WTC11 (cell line): ENCODE results near the gene GASK1A. TPM values are rescaled to one million over a fixed set of nuclear protein-coding genes. Genes with fewer than 3 reads are reported as not detected.

ENCODE experiments used
- ATAC-seq: fragments of 200-7000 bp; cut with Tn5 transposase; 2 replicates; pipeline ENCODE4 v1.10.0; 2021; ENCODE audit warnings: mild to moderate bottlenecking, moderate library complexity
- CTCF ChIA-PET: fragments of 300-600 bp; sonication (Branson Sonifier 250); formaldehyde crosslinking; loops from one replicate; lab custom pipeline; 2021; ENCODE audit warnings: antibody characterized with exemption; lab: Charles Lee
- POLR2A ChIA-PET: fragments of 350-600 bp; sonication (Branson Sonifier 250); formaldehyde crosslinking; loops from one replicate; lab custom pipeline; 2021; ENCODE audit warnings: antibody characterized with exemption; lab: Charles Lee
- DNase-seq: peaks from one replicate; pipeline ENCODE4 v3.0.0; 2021; ENCODE audit warnings: low spot score
- H3K27ac Mint-ChIP-seq: 2 replicates; pipeline ENCODE4 v1.8.0; 2021; ENCODE audit warnings: mixed read lengths
- H3K27me3 Mint-ChIP-seq: 2 replicates; pipeline ENCODE4 v1.8.0; 2021; ENCODE audit warnings: low read depth, mild to moderate bottlenecking, moderate library complexity, mixed read lengths
- H3K36me3 Mint-ChIP-seq: 2 replicates; pipeline ENCODE4 v1.8.0; 2021; ENCODE audit warnings: mixed read lengths
- H3K4me1 Mint-ChIP-seq: 2 replicates; pipeline ENCODE4 v1.8.0; 2022; ENCODE audit warnings: mixed read lengths
- H3K4me3 Mint-ChIP-seq: 2 replicates; pipeline ENCODE4 v1.8.0; 2021; ENCODE audit warnings: mild to moderate bottlenecking, moderate library complexity, mixed read lengths
- H3K9me3 Mint-ChIP-seq: 2 replicates; pipeline ENCODE4 v1.8.0; 2021; ENCODE audit warnings: mixed read lengths
- CBFB ChIP-seq: sonication (generic); formaldehyde crosslinking; IDR thresholded peaks from 2 replicates; pipeline ENCODE4 v1.8.1; 2022; ENCODE audit warnings: mild to moderate bottlenecking, low read depth, missing genetic modification reagents
- CREB1 ChIP-seq: sonication (generic); formaldehyde crosslinking; IDR thresholded peaks from 2 replicates; pipeline ENCODE4 v1.8.0; 2023; ENCODE audit warnings: mild to moderate bottlenecking, missing genetic modification reagents
- ELF4 ChIP-seq: sonication (generic); formaldehyde crosslinking; IDR thresholded peaks from 2 replicates; pipeline ENCODE4 v1.8.1; 2022; ENCODE audit warnings: low read depth, mild to moderate bottlenecking, moderate library complexity, missing genetic modification reagents
- EMX1 ChIP-seq: fragments of 250-450 bp; sonication (Bioruptor Pico); IDR thresholded peaks from 2 replicates; pipeline ENCODE4 v1.8.0; 2021; ENCODE audit warnings: mild to moderate bottlenecking
- ERG ChIP-seq: fragments of 250-450 bp; sonication (Bioruptor Pico); IDR thresholded peaks from 2 replicates; pipeline ENCODE4 v1.8.0; 2021; ENCODE audit warnings: mild to moderate bottlenecking
- FOXK1 ChIP-seq: sonication (generic); formaldehyde crosslinking; IDR thresholded peaks from 2 replicates; pipeline ENCODE4 v1.8.0; 2022; ENCODE audit warnings: mild to moderate bottlenecking, moderate library complexity, missing genetic modification reagents
- GABPB1 ChIP-seq: sonication (generic); formaldehyde crosslinking; IDR thresholded peaks from 2 replicates; pipeline ENCODE4 v1.8.1; 2023; ENCODE audit warnings: mild to moderate bottlenecking, missing genetic modification reagents
- HMGXB4 ChIP-seq: sonication (generic); formaldehyde crosslinking; IDR thresholded peaks from 2 replicates; pipeline ENCODE4 v1.8.1; 2023; ENCODE audit warnings: mild to moderate bottlenecking, moderate library complexity, missing genetic modification reagents
- IRF1 ChIP-seq: sonication (generic); formaldehyde crosslinking; IDR thresholded peaks from 2 replicates; pipeline ENCODE4 v1.8.0; 2023; ENCODE audit warnings: missing genetic modification reagents
- JAZF1 ChIP-seq: fragments of 250-450 bp; sonication (Bioruptor Pico); IDR thresholded peaks from 2 replicates; pipeline ENCODE4 v1.9.0; 2021; ENCODE audit warnings: moderate library complexity, mild to moderate bottlenecking, inconsistent platforms
- MLX ChIP-seq: sonication (generic); formaldehyde crosslinking; IDR thresholded peaks from 2 replicates; pipeline ENCODE4 v1.8.1; 2023; ENCODE audit warnings: mild to moderate bottlenecking, missing genetic modification reagents, moderate library complexity
- NFYB ChIP-seq: sonication (generic); formaldehyde crosslinking; conservative IDR thresholded peaks from 2 replicates; pipeline ENCODE4 v1.8.0; 2022; ENCODE audit warnings: low read depth, missing genetic modification reagents
- NR2C2 ChIP-seq: sonication (generic); formaldehyde crosslinking; IDR thresholded peaks from 2 replicates; pipeline ENCODE4 v1.8.0; 2022; ENCODE audit warnings: mild to moderate bottlenecking, missing genetic modification reagents
- PRDM15 ChIP-seq: sonication (generic); formaldehyde crosslinking; IDR thresholded peaks from 2 replicates; pipeline ENCODE4 v1.8.0; 2022; ENCODE audit warnings: missing genetic modification reagents
- RELA ChIP-seq: sonication (generic); formaldehyde crosslinking; IDR thresholded peaks from 2 replicates; pipeline ENCODE4 v1.8.1; 2022; ENCODE audit warnings: missing genetic modification reagents, mild to moderate bottlenecking, borderline replicate concordance
- SP1 ChIP-seq: sonication (generic); formaldehyde crosslinking; conservative IDR thresholded peaks from 2 replicates; pipeline ENCODE4 v1.8.1; 2022; ENCODE audit warnings: missing genetic modification reagents
- ZNF138 ChIP-seq: sonication (generic); formaldehyde crosslinking; conservative IDR thresholded peaks from 2 replicates; pipeline ENCODE4 v1.8.1; 2022; ENCODE audit warnings: mild to moderate bottlenecking, moderate library complexity, missing genetic modification reagents
- ZNF263 ChIP-seq: sonication (generic); formaldehyde crosslinking; IDR thresholded peaks from 2 replicates; pipeline ENCODE4 v1.8.1; 2022; ENCODE audit warnings: low read depth, mild to moderate bottlenecking, moderate library complexity, missing genetic modification reagents
- ZNF281 ChIP-seq: sonication (generic); formaldehyde crosslinking; IDR thresholded peaks from 2 replicates; pipeline ENCODE4 v1.8.0; 2023; ENCODE audit warnings: mild to moderate bottlenecking, missing genetic modification reagents
- ZNF396 ChIP-seq: fragments of 250-450 bp; sonication (Bioruptor Pico); IDR thresholded peaks from 2 replicates; pipeline ENCODE4 v1.8.0; 2021; ENCODE audit warnings: mild to moderate bottlenecking, moderate library complexity, borderline replicate concordance
- ZNF423 ChIP-seq: fragments of 250-450 bp; sonication (Bioruptor Pico); IDR thresholded peaks from 2 replicates; pipeline ENCODE4 v2.1.2; 2022; ENCODE audit warnings: mild to moderate bottlenecking, moderate library complexity
- ZNF671 ChIP-seq: fragments of 250-450 bp; sonication (Bioruptor Pico); IDR thresholded peaks from 2 replicates; pipeline ENCODE4 v1.8.0; 2021; ENCODE audit warnings: mild to moderate bottlenecking
- total RNA-seq: library from RNA; stranded (reverse); gene quantifications from 3 replicates; pipeline ENCODE4 v1.2.3, GENCODE V29; 2021

The GASK1A gene
- total RNA-seq, 1 experiment from 2014 or later = 9.6 TPM

- ChIA-PET POLR2A (no interaction called here), CTCF (interaction anchor here (0.9 to 2.2 kb wide), 2 partner anchors 23 to 86 kb away, joined by 3 to 7 read pairs; no protein-coding TSS in a partner anchor)
- H3K36me3 Mint-ChIP-seq = no peaks in the 10 kb centered on the region
- no peak overlapping the region; the same call in 1 of the 2 replicates for H3K27ac Mint-ChIP-seq
- H3K9me3 Mint-ChIP-seq = no peaks in the 10 kb centered on the region
- H3K27me3 Mint-ChIP-seq = peaks cover 16% of the 10 kb centered on the region
- DNase-seq = no peak
- peaks cover 67% of the 10 kb centered on the region for H3K4me1 Mint-ChIP-seq
- H3K4me3 Mint-ChIP-seq = no peak overlapping the region
- ATAC-seq = peak; percentile 6; the same call in 1 of the 2 replicates
- TF ChIP-seq ZNF138 (CRISPR knock-in tag) = no peak
- TF ChIP-seq ZNF263 (CRISPR knock-in tag) = no peak
- TF ChIP-seq NR2C2 (CRISPR knock-in tag) = no peak
- TF ChIP-seq GABPB1 = no peak
- no peak for TF ChIP-seq RELA
- TF ChIP-seq ZNF671 (CRISPR knock-in tag) = no peak
- no peak for TF ChIP-seq FOXK1 (CRISPR knock-in tag)
- TF ChIP-seq ERG (CRISPR knock-in tag) = no peak
- no peak for TF ChIP-seq JAZF1 (CRISPR knock-in tag)
- TF ChIP-seq MLX (CRISPR knock-in tag) = no peak
- no peak for TF ChIP-seq PRDM15 (CRISPR knock-in tag)
- TF ChIP-seq CBFB = no peak
- no peak for TF ChIP-seq ZNF281 (CRISPR knock-in tag)
- no peak for TF ChIP-seq EMX1 (CRISPR knock-in tag)
- TF ChIP-seq ZNF396 (CRISPR knock-in tag) = no peak
- no peak for TF ChIP-seq CREB1 (CRISPR knock-in tag)
- no peak for TF ChIP-seq ELF4 (CRISPR knock-in tag)
- no peak for TF ChIP-seq NFYB (CRISPR knock-in tag)
- no peak for TF ChIP-seq ZNF423 (CRISPR knock-in tag)
Measured at GRCh38 chr3:42984701-42985100, 5.6 kb downstream of the GASK1A start.

GRCh38 chr3:42988097-42988496 lies 9.0 kb downstream of the GASK1A start:
- DNase-seq (no peak), ATAC-seq (no peak)
- no peaks in the 10 kb centered on the region for H3K36me3 Mint-ChIP-seq
- no peak overlapping the region for H3K27ac Mint-ChIP-seq
- no peaks in the 10 kb centered on the region for H3K27me3 Mint-ChIP-seq
- CTCF ChIA-PET = interaction anchor here (0.9 to 1.0 kb wide), 2 partner anchors 8 to 340 kb away, joined by 3 read pairs; no protein-coding TSS in a partner anchor
- H3K9me3 Mint-ChIP-seq = no peaks in the 10 kb centered on the region
- POLR2A ChIA-PET = no interaction called here
- peaks cover 65% of the 10 kb centered on the region for H3K4me1 Mint-ChIP-seq
- H3K4me3 Mint-ChIP-seq = no peak overlapping the region
- no peak for TF ChIP-seq GABPB1
- TF ChIP-seq HMGXB4 (CRISPR knock-in tag) = no peak
- no peak for TF ChIP-seq IRF1
- no peak for TF ChIP-seq ZNF281 (CRISPR knock-in tag)
- TF ChIP-seq SP1 (CRISPR knock-in tag) = no peak
